Adrenal gland (tissue), 12 donors: ENCODE results near the gene ANKRD13A. TPM values are rescaled to one million over a fixed set of nuclear protein-coding genes. Genes with fewer than 3 reads are reported as not detected.

ENCODE experiments used
- DNase-seq, 7 donors: peaks; one replicate each; pipeline ENCODE4 v3.0.0-alpha.2; 2019 to 2020
- H3K27ac ChIP-seq, 5 donors: fragments of 200-600 bp; sonication (generic) in 4 of 5; 1 replicate in 3 of 5; 2 replicates in 2 of 5; pipeline versions ENCODE4 v1.5.1 to v1.8.0; 2016 to 2020; ENCODE audit warnings: mild to moderate bottlenecking in 1 of 5
- H3K27me3 ChIP-seq: fragments of 200-600 bp; 2 replicates; pipeline ENCODE4 v1.8.0; 2021
- H3K36me3 ChIP-seq, 2 donors: fragments of 200-600 bp; replicated peaks in 1 of 2; 1 replicate in 1 of 2; 2 replicates in 1 of 2; pipeline versions ENCODE4 v1.5.1 to v1.8.0; 2018 to 2022
- H3K4me1 ChIP-seq, 2 donors: fragments of 200-600 bp; replicated peaks in 1 of 2; 1 replicate in 1 of 2; 2 replicates in 1 of 2; pipeline versions ENCODE4 v1.5.1 to v1.8.0; 2018 to 2021
- H3K4me3 ChIP-seq, 4 donors: fragments of 200-600 bp; sonication (generic) in 3 of 4; one replicate each; pipeline ENCODE4 v1.5.1; 2016 to 2018
- H3K9me3 ChIP-seq, 3 donors: fragments of 200-600 bp; sonication (generic) in 1 of 3; replicated peaks in 1 of 3; 1 replicate in 2 of 3; 2 replicates in 1 of 3; pipeline versions ENCODE4 v1.5.1 to v1.8.0; 2016 to 2021
- POLR2A ChIP-seq, 2 donors: fragments of 450-650 bp; IDR thresholded peaks; one replicate each; pipeline ENCODE4 v1.6.1; 2017; ENCODE audit warnings: antibody characterized with exemption in 2 of 2, mild to moderate bottlenecking in 2 of 2, moderate library complexity in 1 of 2
- WGBS, 4 donors: extraction: QIAGEN DNeasy Blood & Tissue Kit in 2 of 4; methylation state at CpG; one replicate each; pipeline versions ENCODE4 v1.1.5 to v1.1.7; 2013 to 2017; 5-methylcytosine and 5-hydroxymethylcytosine counted together
- intact Hi-C, 2 donors: fragments of 100-400 bp; cut with DNase I; formaldehyde crosslinking; loops; one replicate each; pipeline versions ENCODE4 v1.14.1 to v1.15.0; 2022 to 2023
- polyA plus RNA-seq, 3 donors: library from polyadenylated mRNA; stranded (reverse); fragments of 200-250 nt in 2 of 3; fragments of 350-450 nt in 1 of 3; fragmentation: Illumina TruSeq in 1 of 3; extraction: RNeasy Lipid Tissue Mini Kit (QIAGEN cat#74804) in 1 of 3; gene quantifications; one replicate each; pipeline ENCODE4 v1.2.3, GENCODE V29; 2013 to 2014
- total RNA-seq, 9 donors: library from RNA; depleted of rRNA in 4 of 9; stranded (reverse); fragments of >200 nt in 4 of 9; fragments of 120-200 nt in 1 of 9; fragmentation: NEBNext Ultra II Directional in 1 of 9; extraction: Animal tissue kit (Norgen Biotek cat#: 25700) in 1 of 9; gene quantifications; one replicate each; pipeline versions ENCODE4 v1.1.0 to v1.2.4, GENCODE V29; 2013 to 2023
- TF ChIP-seq, protein P1 (sequence below), 6 experiments: fragments of 450-650 bp in 4 of 6; fragments of 200-600 bp in 2 of 6; sonication (generic) in 1 of 6; IDR thresholded peaks; 1 replicate in 5 of 6; 2 replicates in 1 of 6; pipeline versions ENCODE4 v1.5.1 to v1.8.0; 2016 to 2021; ENCODE audit warnings: antibody characterized with exemption in 6 of 6, mild to moderate bottlenecking in 2 of 6, moderate library complexity in 1 of 6
- donor health status: healthy with polysubstance abuse.
- donor health status: Bipolar disorder and iron deficiency.
- donor health status: DM: yes; HTN: yes; CAD: no.
- donor health status: DM: no; HTN: no; CAD: no.
- donor health status: DM: no; HTN: no; CAD: no.
- donor health status: DM: yes; HTN: yes; CAD: no.

The ANKRD13A gene
- total and polyA plus RNA-seq, 12 donors, result 17.1 to 84.5 (median 41.7) TPM

DNA sequence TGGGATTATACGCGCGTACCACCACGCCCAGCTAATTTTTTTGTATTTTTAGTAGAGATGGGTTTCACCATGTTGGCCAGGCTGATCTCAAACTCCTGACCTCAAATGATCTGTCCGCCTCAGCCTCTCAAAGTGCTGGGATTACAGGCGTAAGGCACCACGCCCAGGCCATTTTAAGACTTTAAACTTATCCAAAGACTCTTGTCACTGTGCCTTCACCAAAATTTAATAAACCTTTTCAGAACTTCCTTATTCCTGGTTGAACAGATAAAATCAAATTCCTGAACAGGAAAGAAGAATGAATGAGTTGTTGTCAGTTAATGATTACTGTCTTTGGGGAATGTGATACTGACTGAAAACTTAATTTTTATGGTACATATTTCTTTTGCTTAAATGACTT lies 40.9 kb upstream of the ANKRD13A start:
- WGBS, 4 donors, result 96 to 98% (median 98%) methylated on average over 7 of the region's 7 CpGs
- H3K4me3 ChIP-seq, result no peak overlapping the region
- H3K36me3 ChIP-seq, result peaks cover 0 to 91% of the 10 kb centered on the region in 2 donors
- no peaks in the 10 kb centered on the region for H3K27me3 ChIP-seq
- DNase-seq, result no peak
- H3K4me1 ChIP-seq, result peaks cover 5 to 15% of the 10 kb centered on the region in 2 donors
- no peak for TF ChIP-seq POLR2A (IDR thresholded peaks at IDR 0.05)
- TF ChIP-seq, protein P1, sequence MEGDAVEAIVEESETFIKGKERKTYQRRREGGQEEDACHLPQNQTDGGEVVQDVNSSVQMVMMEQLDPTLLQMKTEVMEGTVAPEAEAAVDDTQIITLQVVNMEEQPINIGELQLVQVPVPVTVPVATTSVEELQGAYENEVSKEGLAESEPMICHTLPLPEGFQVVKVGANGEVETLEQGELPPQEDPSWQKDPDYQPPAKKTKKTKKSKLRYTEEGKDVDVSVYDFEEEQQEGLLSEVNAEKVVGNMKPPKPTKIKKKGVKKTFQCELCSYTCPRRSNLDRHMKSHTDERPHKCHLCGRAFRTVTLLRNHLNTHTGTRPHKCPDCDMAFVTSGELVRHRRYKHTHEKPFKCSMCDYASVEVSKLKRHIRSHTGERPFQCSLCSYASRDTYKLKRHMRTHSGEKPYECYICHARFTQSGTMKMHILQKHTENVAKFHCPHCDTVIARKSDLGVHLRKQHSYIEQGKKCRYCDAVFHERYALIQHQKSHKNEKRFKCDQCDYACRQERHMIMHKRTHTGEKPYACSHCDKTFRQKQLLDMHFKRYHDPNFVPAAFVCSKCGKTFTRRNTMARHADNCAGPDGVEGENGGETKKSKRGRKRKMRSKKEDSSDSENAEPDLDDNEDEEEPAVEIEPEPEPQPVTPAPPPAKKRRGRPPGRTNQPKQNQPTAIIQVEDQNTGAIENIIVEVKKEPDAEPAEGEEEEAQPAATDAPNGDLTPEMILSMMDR (IDR thresholded peaks at IDR 0.05), result no peak
- no peak overlapping the region for H3K27ac ChIP-seq
- intact Hi-C loops, result no loop called here
- no peaks in the 10 kb centered on the region for H3K9me3 ChIP-seq

DNA sequence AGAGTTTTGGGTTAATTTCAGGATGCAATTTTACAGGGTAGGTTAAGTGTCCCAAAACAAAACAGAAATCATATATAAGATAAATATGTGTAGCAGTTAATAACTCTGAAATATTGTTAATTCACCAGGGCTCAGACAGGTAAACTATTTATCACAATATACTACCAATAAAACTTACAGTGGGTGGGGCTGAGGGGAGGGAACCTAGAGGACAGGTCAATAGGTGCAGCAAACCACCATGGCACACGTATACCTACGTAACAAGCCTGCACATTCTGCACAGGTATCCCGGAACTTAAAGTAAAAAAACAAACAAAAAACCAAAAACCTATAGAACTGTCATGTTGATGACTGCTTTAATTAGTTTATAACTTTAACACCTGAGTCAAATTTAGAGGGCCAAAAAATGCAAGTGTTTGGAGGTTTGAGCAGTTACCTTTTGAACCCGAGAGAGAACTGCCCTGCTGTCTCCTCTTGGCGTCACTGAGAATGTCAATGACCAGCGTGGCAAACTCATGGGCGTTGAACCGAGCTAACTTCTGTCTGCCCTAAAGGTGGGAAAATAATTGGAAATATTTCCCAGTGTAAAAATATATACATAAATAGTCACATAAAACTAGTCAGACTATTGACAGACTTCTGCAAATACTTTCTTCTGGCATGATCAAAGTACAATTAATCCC lies 39.7 kb upstream of the ANKRD13A start:
- no peaks in the 10 kb centered on the region for H3K9me3 ChIP-seq
- H3K36me3 ChIP-seq, result peaks cover 0 to 80% of the 10 kb centered on the region in 2 donors
- no peak overlapping the region for H3K27ac ChIP-seq
- H3K4me3 ChIP-seq, result no peak overlapping the region
- intact Hi-C loops, result no loop called here
- H3K27me3 ChIP-seq, result no peaks in the 10 kb centered on the region
- H3K4me1 ChIP-seq, result peaks cover 5 to 19% of the 10 kb centered on the region in 2 donors
- no peak for TF ChIP-seq POLR2A (IDR thresholded peaks at IDR 0.05)
- TF ChIP-seq, protein P1 (IDR thresholded peaks at IDR 0.05), result no peak
- WGBS, 4 donors, result 91 to 97% (median 95%) methylated on average over 8 of the region's 8 CpGs
- DNase-seq, result no peak

DNA sequence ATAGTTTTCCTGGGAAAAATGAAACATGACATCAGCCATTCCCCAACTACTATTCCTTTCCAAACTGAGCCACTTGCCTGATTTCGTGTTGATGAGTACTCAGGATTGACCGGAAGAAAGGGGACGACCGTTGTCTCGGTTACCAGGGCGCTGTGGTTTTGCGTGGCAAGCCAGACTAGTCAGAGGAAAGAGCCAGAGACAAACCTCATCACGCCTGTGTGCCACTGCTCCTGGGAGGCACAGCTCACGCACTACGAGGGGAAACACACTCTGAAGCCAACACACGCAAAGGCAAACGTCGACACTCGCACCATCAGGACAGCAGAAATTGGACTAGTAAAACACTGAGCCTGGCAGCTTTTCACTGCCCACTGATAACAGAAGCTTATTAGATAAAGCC lies 38.0 kb upstream of the ANKRD13A start:
- intact Hi-C loops, result no loop called here
- H3K36me3 ChIP-seq, result peaks cover 0 to 80% of the 10 kb centered on the region in 2 donors
- H3K4me3 ChIP-seq, result no peak overlapping the region
- peaks cover 5 to 19% of the 10 kb centered on the region in 2 donors for H3K4me1 ChIP-seq
- peak overlapping the region in 2 of 5 donors; percentile 17 to 63 for H3K27ac ChIP-seq
- H3K27me3 ChIP-seq, result no peaks in the 10 kb centered on the region
- DNase-seq, result peak in 1 of 7 donors; percentile 81
- no peaks in the 10 kb centered on the region for H3K9me3 ChIP-seq
- TF ChIP-seq POLR2A (IDR thresholded peaks at IDR 0.05), result no peak
- TF ChIP-seq, protein P1 (IDR thresholded peaks at IDR 0.05), result no peak
- WGBS, 4 donors, result 88 to 90% (median 88%) methylated on average over 13 to 14 of the region's 14 CpGs

DNA sequence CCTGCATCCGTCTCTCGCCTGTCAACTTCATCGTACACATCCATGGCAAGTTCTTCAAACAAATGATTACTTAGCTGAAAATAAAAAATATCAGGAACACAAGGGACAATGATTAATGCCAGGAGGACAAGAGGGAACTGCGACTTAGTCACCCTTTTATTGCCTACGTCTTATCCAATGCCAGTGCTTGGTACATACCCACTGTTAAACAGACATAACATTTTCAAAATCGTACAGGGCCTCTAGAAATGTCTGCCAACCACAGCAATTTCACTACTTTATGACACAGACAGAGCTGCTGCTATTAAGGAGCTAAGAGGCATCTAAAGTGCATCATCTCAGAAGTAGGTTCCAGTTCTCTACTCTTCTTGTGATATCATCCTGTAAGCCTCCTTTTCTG lies 37.6 kb upstream of the ANKRD13A start:
- H3K4me1 ChIP-seq, result peaks cover 5 to 19% of the 10 kb centered on the region in 2 donors
- 57 to 65% (median 61%) methylated on average over 6 of the region's 6 CpGs for WGBS, 4 donors
- no peak overlapping the region for H3K4me3 ChIP-seq
- no peaks in the 10 kb centered on the region for H3K27me3 ChIP-seq
- intact Hi-C loops, result no loop called here
- peaks cover 0 to 80% of the 10 kb centered on the region in 2 donors for H3K36me3 ChIP-seq
- H3K27ac ChIP-seq, result peak overlapping the region in 3 of 5 donors; percentile 21 to 63 (median 44)
- DNase-seq, result no peak
- TF ChIP-seq, protein P1 (IDR thresholded peaks at IDR 0.05), result no peak
- no peak for TF ChIP-seq POLR2A (IDR thresholded peaks at IDR 0.05)
- no peaks in the 10 kb centered on the region for H3K9me3 ChIP-seq
